HEK293T (cell line): ENCODE measurements around the gene H6PD.

Source experiments
- FOXK2 ChIP-seq: fragments of 450-650 bp; IDR thresholded peaks from 2 replicates; pipeline ENCODE4 v1.6.1; 2016; ENCODE audit warnings: mild to moderate bottlenecking
- HDGF ChIP-seq: fragments of 450-650 bp; IDR thresholded peaks from 2 replicates; pipeline ENCODE4 v1.6.1; 2017; ENCODE audit warnings: antibody characterized with exemption, borderline replicate concordance
- SP1 ChIP-seq: fragments of 450-650 bp; IDR thresholded peaks from 2 replicates; pipeline ENCODE4 v1.6.1; 2017
- SUZ12 ChIP-seq: fragments of 450-650 bp; IDR thresholded peaks from 2 replicates; pipeline ENCODE4 v1.6.1; 2016; ENCODE audit warnings: mild to moderate bottlenecking
- TARDBP ChIP-seq: fragments of 450-650 bp; IDR thresholded peaks from 2 replicates; pipeline ENCODE4 v1.6.1; 2016

- TF ChIP-seq HDGF (no peak), TARDBP (no peak), SUZ12 (no peak), SP1 (no peak), FOXK2 (no peak)
These were observed 41.3 kb upstream of the H6PD start for GRCh38 chr1:9193233-9193625.
